Common myeloid progenitor, CD34-positive (primary cell): Measurements from ENCODE around the gene OBSCN.
"Not testable (repeated sequence)": the region's sequence is repeated elsewhere in the genome, so short reads cannot be mapped to it uniquely, and the experiment has no call there.

Experiments used
- CTCF ChIA-PET: fragments of 350-600 bp; sonication (Branson Sonifier 250); formaldehyde crosslinking; loops from one replicate; lab custom pipeline; 2021; ENCODE audit warnings: antibody characterized with exemption; lab: Charles Lee
- POLR2A ChIA-PET: fragments of 350-600 bp; sonication (Branson Sonifier 250); formaldehyde crosslinking; loops from one replicate; lab custom pipeline; 2021; ENCODE audit warnings: antibody characterized with exemption; lab: Charles Lee
- DNase-seq, 3 donors: peaks; one replicate each; pipeline versions ENCODE4 v3.0.0 to v3.0.0-alpha.2; 2013
- H3K27ac ChIP-seq, 2 experiments: 1 replicate in 1 of 2; 2 replicates in 1 of 2; pipeline ENCODE4 v1.7.0; 2013; ENCODE audit warnings: inconsistent platforms in 2 of 2, low read length in 2 of 2, mild to moderate bottlenecking in 2 of 2, low read depth in 1 of 2, moderate library complexity in 1 of 2; ENCODE audit not compliant: severe bottlenecking in 2 of 2, insufficient read depth in 1 of 2, poor library complexity in 1 of 2
- H3K27me3 ChIP-seq, 5 experiments: replicated peaks in 2 of 5; 1 replicate in 3 of 5; 2 replicates in 2 of 5; pipeline versions ENCODE4 v1.6.1 to v1.7.0; 2013; ENCODE audit warnings: low read length in 4 of 5, mild to moderate bottlenecking in 2 of 5, moderate library complexity in 2 of 5, inconsistent platforms in 1 of 5; ENCODE audit not compliant: insufficient read depth in 5 of 5, control insufficient read depth in 4 of 5
- H3K36me3 ChIP-seq, 4 experiments: 1 replicate in 2 of 4; 2 replicates in 2 of 4; pipeline versions ENCODE4 v1.6.1 to v1.7.0; 2013; ENCODE audit warnings: low read length in 3 of 4, control low read depth in 1 of 4, mild to moderate bottlenecking in 1 of 4; ENCODE audit not compliant: control insufficient read depth in 4 of 4, insufficient read depth in 4 of 4
- H3K4me1 ChIP-seq, 4 experiments: 1 replicate in 3 of 4; 2 replicates in 1 of 4; pipeline versions ENCODE4 v1.6.1 to v1.7.1; 2013; ENCODE audit warnings: low read length in 3 of 4, mild to moderate bottlenecking in 3 of 4, control low read depth in 1 of 4, inconsistent platforms in 1 of 4, moderate library complexity in 1 of 4; ENCODE audit not compliant: control insufficient read depth in 4 of 4, insufficient read depth in 4 of 4; ENCODE audit errors: control extremely low read depth in 1 of 4
- H3K4me3 ChIP-seq, 7 experiments: 1 replicate in 4 of 7; 2 replicates in 3 of 7; pipeline versions ENCODE4 v1.5.1 to v1.7.0; 2013; ENCODE audit warnings: mild to moderate bottlenecking in 7 of 7, low read length in 6 of 7, moderate library complexity in 6 of 7, inconsistent platforms in 2 of 7, low read depth in 2 of 7, control low read depth in 1 of 7; ENCODE audit not compliant: insufficient read depth in 4 of 7, control insufficient read depth in 1 of 7; ENCODE audit errors: extremely low read depth in 1 of 7
- H3K9me3 ChIP-seq, 5 experiments: 1 replicate in 4 of 5; 2 replicates in 1 of 5; pipeline versions ENCODE4 v1.6.1 to v1.7.1; 2013; ENCODE audit warnings: low read length in 4 of 5, mild to moderate bottlenecking in 2 of 5, inconsistent platforms in 1 of 5, low read depth in 1 of 5, moderate library complexity in 1 of 5; ENCODE audit not compliant: control insufficient read depth in 4 of 5, insufficient read depth in 2 of 5; ENCODE audit errors: control extremely low read depth in 1 of 5
- WGBS: methylation state at CpG from one replicate; pipeline ENCODE4 v1.1.5; 2013; ENCODE audit not compliant: insufficient coverage; 5-methylcytosine and 5-hydroxymethylcytosine counted together

The OBSCN gene

DNA sequence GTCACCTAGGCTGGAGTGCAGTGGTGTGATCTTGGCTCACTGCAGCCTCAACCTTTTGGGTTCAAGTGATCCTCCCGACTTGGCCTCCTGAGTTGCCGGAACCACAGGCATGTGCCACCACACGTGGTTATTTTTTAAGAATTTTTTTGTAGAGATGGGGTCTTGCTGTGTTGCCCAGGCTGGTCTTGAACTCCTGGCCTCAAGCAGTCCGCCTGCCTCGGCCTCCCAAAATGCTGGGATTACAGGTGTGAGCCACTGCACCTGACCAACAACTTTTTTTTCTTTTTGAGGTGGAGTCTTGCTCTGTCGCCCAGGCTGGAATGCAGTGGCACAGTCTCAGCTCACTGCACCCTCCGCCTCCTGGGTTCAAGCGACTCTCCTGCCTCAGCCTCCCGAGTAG, 13.3 kb downstream of the OBSCN start:
- POLR2A ChIA-PET, H3K4me3 ChIP-seq, CTCF ChIA-PET, H3K27me3 ChIP-seq, DNase-seq, H3K27ac ChIP-seq, H3K4me1 ChIP-seq: not testable (repeated sequence)
- Histone ChIP-seq H3K9me3 (peaks cover 0 to 25% (median 14%) of the 10 kb centered on the region in 5 experiments), H3K36me3 (peaks cover 17 to 74% (median 41%) of the 10 kb centered on the region in 4 experiments)
- WGBS = 94% methylated on average over 9 of the region's 9 CpGs

DNA sequence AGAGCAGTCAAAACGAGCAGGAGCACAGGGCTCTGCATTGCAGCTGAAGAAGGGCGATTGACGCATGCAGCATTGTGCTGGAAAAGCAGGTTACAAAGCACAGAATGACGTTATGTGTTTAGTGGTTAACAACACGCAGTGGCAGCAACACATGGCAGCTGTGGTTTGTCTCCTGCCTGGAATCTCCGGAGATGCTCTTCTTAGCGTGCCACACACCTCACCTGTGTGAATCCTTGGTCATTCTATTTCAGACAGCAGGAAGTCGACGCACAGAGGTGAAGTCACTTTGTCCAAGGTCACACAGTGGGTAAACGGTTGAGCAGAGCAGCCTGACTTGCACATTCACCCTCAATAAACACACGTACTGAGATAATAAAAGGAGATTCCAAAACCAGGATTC, 14.7 kb downstream of the OBSCN start:
- H3K27me3 ChIP-seq = no peaks in the 10 kb centered on the region
- peaks cover 0 to 25% (median 14%) of the 10 kb centered on the region in 5 experiments for H3K9me3 ChIP-seq
- ChIA-PET POLR2A (no interaction called here), CTCF (no interaction called here)
- no peaks in the 10 kb centered on the region for H3K4me1 ChIP-seq
- 99% methylated on average over 7 of the region's 11 CpGs for WGBS
- no peak overlapping the region for H3K4me3 ChIP-seq
- no peak overlapping the region for H3K27ac ChIP-seq
- no peak for DNase-seq
- peaks cover 17 to 74% (median 38%) of the 10 kb centered on the region in 4 experiments for H3K36me3 ChIP-seq

DNA sequence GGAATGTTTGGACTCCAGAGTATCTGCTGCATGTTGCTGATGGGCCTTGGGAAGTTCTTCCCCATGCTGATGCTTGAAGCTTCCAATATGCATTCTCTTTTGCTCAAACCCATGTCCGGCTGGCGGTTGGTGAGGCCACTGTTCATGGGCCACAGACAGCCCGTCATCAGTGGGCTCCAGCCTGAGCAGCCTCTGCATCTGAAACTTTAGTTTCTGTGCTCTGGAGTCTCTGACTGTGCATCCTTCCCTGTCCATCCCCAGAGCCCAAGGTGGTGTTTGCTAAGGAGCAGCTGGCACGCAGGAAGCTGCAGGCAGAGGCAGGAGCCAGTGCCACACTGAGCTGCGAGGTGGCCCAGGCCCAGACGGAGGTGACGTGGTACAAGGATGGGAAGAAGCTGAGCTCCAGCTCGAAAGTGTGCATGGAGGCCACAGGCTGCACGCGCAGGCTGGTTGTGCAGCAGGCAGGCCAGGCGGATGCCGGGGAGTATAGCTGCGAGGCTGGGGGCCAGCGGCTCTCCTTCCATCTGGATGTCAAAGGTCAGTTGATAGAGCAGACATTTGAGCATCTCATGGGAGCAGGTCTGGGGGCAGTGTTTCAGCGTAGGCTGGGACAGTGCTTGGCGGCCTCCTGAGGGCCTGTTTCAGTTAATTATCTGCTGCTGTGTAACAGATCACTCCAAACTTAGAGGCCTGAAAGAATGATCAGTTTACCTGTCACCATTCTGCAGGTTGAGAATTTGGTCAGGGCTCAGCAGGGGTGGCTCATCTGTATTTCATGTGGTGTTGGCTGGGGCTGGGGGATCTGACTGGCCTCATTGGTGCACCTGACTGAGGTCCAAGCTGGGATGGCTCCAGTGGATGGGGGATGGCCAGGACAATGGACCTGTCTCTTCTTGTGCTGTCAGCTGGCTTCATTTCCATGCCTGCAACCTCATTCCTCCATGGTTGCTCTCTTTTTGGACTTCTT, 16.6 kb downstream of the OBSCN start:
- Histone ChIP-seq H3K4me1 (peaks cover 0 to 2% (median 0%) of the 10 kb centered on the region in 4 experiments), H3K4me3 (no peak overlapping the region), H3K9me3 (peaks cover 0 to 25% (median 14%) of the 10 kb centered on the region in 5 experiments), H3K27ac (no peak overlapping the region), H3K36me3 (peaks cover 20 to 75% (median 31%) of the 10 kb centered on the region in 4 experiments), H3K27me3 (no peaks in the 10 kb centered on the region)
- DNase-seq = no peak
- WGBS = 95% methylated on average over 16 of the region's 16 CpGs
- POLR2A ChIA-PET = no interaction called here
- CTCF ChIA-PET = interaction anchor here (0.8 kb wide), 1 partner anchor 10 kb away, joined by 3 read pairs; no protein-coding TSS in a partner anchor

DNA sequence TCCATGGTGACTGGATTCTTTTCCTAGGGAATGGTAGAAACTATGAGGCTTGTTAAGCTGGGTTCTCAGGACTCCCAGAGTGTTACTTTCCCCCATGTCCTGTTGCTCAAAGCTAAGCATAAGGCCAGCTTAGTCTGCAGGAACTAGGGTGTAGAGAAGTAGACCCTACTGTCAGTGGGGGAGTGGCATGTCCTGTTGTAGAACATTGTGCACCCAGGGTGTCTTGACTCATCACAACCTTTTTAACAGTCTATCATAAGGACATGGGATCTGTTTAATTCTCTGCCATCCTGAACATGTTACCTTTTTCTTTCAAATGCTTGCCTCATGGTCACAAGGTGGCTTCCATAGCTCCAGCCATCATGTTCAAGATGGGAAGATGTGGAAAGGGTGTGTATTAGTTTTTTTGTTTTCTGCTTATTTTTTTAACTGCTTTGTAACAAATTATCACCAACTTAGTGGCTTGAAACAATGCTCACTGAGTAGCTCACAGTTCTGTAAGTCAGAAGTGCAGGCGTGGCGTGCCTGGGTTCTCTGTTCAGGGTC, 17.4 kb downstream of the OBSCN start:
- H3K4me1 ChIP-seq = peaks cover 0 to 2% (median 0%) of the 10 kb centered on the region in 4 experiments
- no peak overlapping the region for H3K27ac ChIP-seq
- 74% methylated on average over 2 of the region's 2 CpGs for WGBS
- H3K27me3 ChIP-seq = no peaks in the 10 kb centered on the region
- H3K9me3 ChIP-seq = peaks cover 0 to 25% (median 14%) of the 10 kb centered on the region in 5 experiments
- H3K36me3 ChIP-seq = peaks cover 15 to 77% (median 27%) of the 10 kb centered on the region in 4 experiments
- DNase-seq = no peak
- H3K4me3 ChIP-seq = no peak overlapping the region
- ChIA-PET POLR2A (no interaction called here), CTCF (no interaction called here)

DNA sequence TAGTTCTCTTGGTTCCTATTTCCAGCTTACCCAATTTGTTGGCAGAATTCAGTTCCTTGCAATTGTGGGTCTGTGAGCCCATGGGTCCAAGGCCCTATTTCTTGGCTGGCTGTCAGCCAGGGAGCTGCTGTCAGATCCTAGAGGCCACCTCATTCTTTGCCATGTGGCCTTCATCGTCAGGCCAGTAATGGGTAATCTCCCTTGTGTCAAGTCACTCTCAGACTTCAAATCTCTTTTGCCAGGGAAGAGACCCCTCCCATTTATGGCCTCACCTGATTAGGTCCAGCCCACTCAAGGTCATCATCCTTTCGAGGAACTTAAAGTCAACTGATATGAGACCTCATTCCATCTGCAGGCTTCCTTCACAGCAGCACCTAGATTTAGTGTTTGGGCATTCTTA, 17.9 kb downstream of the OBSCN start:
- H3K4me1 ChIP-seq = peaks cover 0 to 2% (median 0%) of the 10 kb centered on the region in 4 experiments
- H3K4me3 ChIP-seq = no peak overlapping the region
- H3K27me3 ChIP-seq = no peaks in the 10 kb centered on the region
- no peak for DNase-seq
- no peak overlapping the region for H3K27ac ChIP-seq
- ChIA-PET CTCF (interaction anchor here (1.4 kb wide), 1 partner anchor 18 kb away, joined by 3 read pairs; no protein-coding TSS in a partner anchor), POLR2A (no interaction called here)
- peaks cover 15 to 79% (median 27%) of the 10 kb centered on the region in 4 experiments for H3K36me3 ChIP-seq
- WGBS = 100% methylated on average over 1 of the region's 2 CpGs
- peaks cover 0 to 27% (median 14%) of the 10 kb centered on the region in 5 experiments for H3K9me3 ChIP-seq

DNA sequence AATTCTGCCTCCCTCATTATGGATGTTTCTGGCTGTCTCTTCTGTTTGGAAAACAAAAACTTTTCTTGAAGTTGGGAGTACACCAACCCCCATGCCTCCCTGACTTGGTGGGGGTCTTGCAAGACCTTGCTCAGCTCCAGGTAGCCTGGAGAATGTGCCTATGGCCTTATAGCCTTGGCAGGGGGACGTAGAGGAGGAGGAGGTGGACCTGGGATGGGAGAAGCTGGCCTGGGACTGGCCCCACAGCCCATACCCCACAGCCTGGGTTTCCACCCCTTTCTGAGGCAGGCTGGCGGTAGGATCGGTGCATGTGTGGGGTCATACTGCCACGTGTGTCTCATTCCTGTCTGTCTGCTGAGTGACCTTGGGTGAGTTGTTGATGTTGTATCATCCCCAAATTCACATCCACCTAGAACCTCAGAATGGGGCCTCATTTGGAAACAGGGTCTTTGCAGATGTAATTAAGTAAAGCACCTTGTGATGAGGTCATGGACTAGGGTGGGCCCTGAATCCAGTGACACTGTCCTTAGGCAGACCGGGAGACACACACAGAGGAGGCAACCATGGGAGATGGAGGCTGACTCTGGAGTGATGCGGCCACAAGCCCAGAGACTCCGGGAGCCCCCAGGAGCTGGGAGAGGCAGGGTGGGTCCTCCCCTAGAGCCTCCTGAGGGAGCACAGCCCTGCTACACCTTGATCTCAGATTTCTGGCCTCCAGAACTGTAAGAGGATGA, 18.5 kb downstream of the OBSCN start:
- Histone ChIP-seq H3K4me1 (peaks cover 0 to 2% (median 0%) of the 10 kb centered on the region in 4 experiments), H3K27ac (no peak overlapping the region), H3K36me3 (peaks cover 15 to 84% (median 28%) of the 10 kb centered on the region in 4 experiments), H3K9me3 (peaks cover 0 to 31% (median 14%) of the 10 kb centered on the region in 5 experiments), H3K4me3 (no peak overlapping the region), H3K27me3 (no peaks in the 10 kb centered on the region)
- 93% methylated on average over 2 of the region's 7 CpGs for WGBS
- DNase-seq = no peak
- POLR2A ChIA-PET = no interaction called here
- CTCF ChIA-PET = interaction anchor here (1.4 kb wide), 1 partner anchor 17 kb away, joined by 3 read pairs; no protein-coding TSS in a partner anchor
